Epithelial cell of proximal tubule (primary cell): ENCODE measurements around the gene STAC3. TPM values are rescaled to one million over a fixed set of nuclear protein-coding genes. Genes with fewer than 3 reads are reported as not detected.

Experiments
- DNase-seq: peaks from one replicate; pipeline ENCODE4 v3.0.0-alpha.2; 2011; ENCODE audit warnings: low read depth
- H3K4me3 ChIP-seq: 2 replicates; pipeline ENCODE4 v1.5.1; 2011; ENCODE audit warnings: low read depth, mild to moderate bottlenecking, low read length
- CTCF ChIP-seq: conservative IDR thresholded peaks from 2 replicates; pipeline ENCODE4 v1.5.1; 2012; ENCODE audit warnings: low read depth, mild to moderate bottlenecking, low read length
- total RNA-seq: library from RNA; depleted of rRNA; stranded (reverse); fragments of >200 nt; gene quantifications from 2 replicates; pipeline ENCODE4 v1.2.3, GENCODE V29; 2015

Gene STAC3
- total RNA-seq, 1 donor from 2014 or later = not detected

- no peak for DNase-seq
- no peak overlapping the region for H3K4me3 ChIP-seq
- TF ChIP-seq CTCF = no peak
These were observed 9.3 kb downstream of the STAC3 start for GRCh38 chr12:57241402-57242310.

GRCh38 chr12:57240926-57241401, 10.0 kb downstream of the STAC3 start:
- DNase-seq = no peak
- no peak for TF ChIP-seq CTCF
- peak overlapping the region; percentile 6 for H3K4me3 ChIP-seq

- H3K4me3 ChIP-seq = peak overlapping the region; percentile 50
- no peak for TF ChIP-seq CTCF
- no peak for DNase-seq
These were observed 10.7 kb downstream of the STAC3 start for GRCh38 chr12:57240066-57240921.

- no peak for TF ChIP-seq CTCF
- peak overlapping the region; percentile 50 for H3K4me3 ChIP-seq
- no peak for DNase-seq
These were observed 11.4 kb downstream of the STAC3 start for GRCh38 chr12:57239587-57240065.

- peak overlapping the region; percentile 46 for H3K4me3 ChIP-seq
- DNase-seq = no peak
- peak; percentile 100 for TF ChIP-seq CTCF
These were observed 12.0 kb downstream of the STAC3 start for GRCh38 chr12:57238854-57239554.
